Measurements from ENCODE around the gene ILF2. TPM values are rescaled to one million over a fixed set of nuclear protein-coding genes. Genes with fewer than 3 reads are reported as not detected.

Gene ILF2
- total RNA-seq, 1 donor from 2014 or later = 114 TPM

GRCh38 chr1:153614189-153614900 is 56.4 kb downstream of the ILF2 start:
- peak; percentile 13 for TF ChIP-seq CTCF (IDR thresholded peaks at IDR 0.05; ENCODE audit: insufficient read depth, low read length, severe bottlenecking)
- DNase-seq (ENCODE audit: low read depth) = peak; percentile 14
- Histone ChIP-seq H3K4me3 (ENCODE audit: low read depth, low read length) (peak overlapping the region; percentile 63), H3K27me3 (ENCODE audit: control insufficient read depth, insufficient read depth, low read length) (no peaks in the 10 kb centered on the region), H3K36me3 (ENCODE audit: control insufficient read depth, insufficient read depth, low read length) (peaks cover 14% of the 10 kb centered on the region)
- no peak for FAIRE-seq

GRCh38 chr1:153613406-153613805 is 57.4 kb downstream of the ILF2 start:
- H3K27me3 ChIP-seq (ENCODE audit: control insufficient read depth, insufficient read depth, low read length) = no peaks in the 10 kb centered on the region
- H3K4me3 ChIP-seq (ENCODE audit: low read depth, low read length) = peak overlapping the region; percentile 88
- TF ChIP-seq CTCF (IDR thresholded peaks at IDR 0.05; ENCODE audit: insufficient read depth, low read length, severe bottlenecking) = no peak
- FAIRE-seq (no peak), DNase-seq (ENCODE audit: low read depth) (no peak)
- peaks cover 17% of the 10 kb centered on the region for H3K36me3 ChIP-seq (ENCODE audit: control insufficient read depth, insufficient read depth, low read length)

- peaks cover 19% of the 10 kb centered on the region for H3K36me3 ChIP-seq (ENCODE audit: control insufficient read depth, insufficient read depth, low read length)
- H3K4me3 ChIP-seq (ENCODE audit: low read depth, low read length) = peak within 1 kb of the TSS; percentile 88
- FAIRE-seq (no peak), DNase-seq (ENCODE audit: low read depth) (peak; percentile 91)
- H3K27me3 ChIP-seq (ENCODE audit: control insufficient read depth, insufficient read depth, low read length) = no peaks in the 10 kb centered on the region
- TF ChIP-seq CTCF (IDR thresholded peaks at IDR 0.05; ENCODE audit: insufficient read depth, low read length, severe bottlenecking) = no peak
These were observed 58.0 kb downstream of the ILF2 start, which contains the start of gene S100A16 for GRCh38 chr1:153612755-153613331. S100A16 (minus strand) TSS chr1:153613137; CDS start chr1:153608151, 4,986 bp downstream.

- FAIRE-seq = no peak
- no peak for TF ChIP-seq CTCF (IDR thresholded peaks at IDR 0.05; ENCODE audit: insufficient read depth, low read length, severe bottlenecking)
- DNase-seq (ENCODE audit: low read depth) = no peak
- Histone ChIP-seq H3K4me3 (ENCODE audit: low read depth, low read length) (peak overlapping the region; percentile 88), H3K27me3 (ENCODE audit: control insufficient read depth, insufficient read depth, low read length) (no peaks in the 10 kb centered on the region), H3K36me3 (ENCODE audit: control insufficient read depth, insufficient read depth, low read length) (peaks cover 25% of the 10 kb centered on the region)
These were observed 58.6 kb downstream of the ILF2 start for GRCh38 chr1:153612111-153612754.

Other genes starting within 250 kb of the ILF2 start
- 0.38 TPM in 1 of 2 replicates, not detected in the other for gene S100A7, start 210.3 kb downstream of the ILF2 start, total RNA-seq
- 2,948 and 3,820 TPM in 2 replicates for gene S100A6, start 135.0 kb downstream of the ILF2 start, total RNA-seq
- gene S100A5, start 130.1 kb downstream of the ILF2 start, total RNA-seq = not detected in 2 replicates
- gene S100A4, start 125.2 kb downstream of the ILF2 start, total RNA-seq = 10.8 and 16.8 TPM in 2 replicates
- 2.3 and 26.6 TPM in 2 replicates for gene S100A3, start 121.7 kb downstream of the ILF2 start, total RNA-seq
- 804 and 1,251 TPM in 2 replicates for gene S100A2, start 105.1 kb downstream of the ILF2 start, total RNA-seq
- 886 and 1,542 TPM in 2 replicates for gene S100A16, start 57.9 kb downstream of the ILF2 start, total RNA-seq
- 1,221 and 1,339 TPM in 2 replicates for gene S100A14, start 54.7 kb downstream of the ILF2 start, total RNA-seq
- 44.5 and 69.8 TPM in 2 replicates for gene S100A13, start 43.5 kb downstream of the ILF2 start, total RNA-seq
- gene S100A1, start 42.6 kb downstream of the ILF2 start, total RNA-seq = not detected in 2 replicates
- gene CHTOP, start 36.9 kb downstream of the ILF2 start, total RNA-seq = 51.9 and 61.2 TPM in 2 replicates
- 59.5 and 61.4 TPM in 2 replicates for gene SNAPIN, start 12.3 kb downstream of the ILF2 start, total RNA-seq
- under 0.01 TPM in 1 of 2 replicates, not detected in the other for gene NPR1, start 7.7 kb upstream of the ILF2 start, total RNA-seq
- gene INTS3, start 57.1 kb upstream of the ILF2 start, total RNA-seq = 12.6 and 12.7 TPM in 2 replicates
- gene SLC27A3, start 104.4 kb upstream of the ILF2 start, total RNA-seq = 4.1 and 7.4 TPM in 2 replicates